Measurements from ENCODE around the gene PI16. TPM values are rescaled to one million over a fixed set of nuclear protein-coding genes. Genes with fewer than 3 reads are reported as not detected.
"Not testable (repeated sequence)": the region's sequence is repeated elsewhere in the genome, so short reads cannot be mapped to it uniquely, and the experiment has no call there.

Gene PI16
- total and polyA plus RNA-seq, 2 donors (not counting 3 experiments of a cell fraction or from before 2014, with no cell fraction given): 0.14 TPM; not detected in 1

- H3K4me2 ChIP-seq (ENCODE audit: insufficient read depth, low read length): no peak overlapping the region
- CTCF ChIA-PET: interaction anchor here (1.9 to 2.2 kb wide), 2 partner anchors 32 to 61 kb away, joined by 5 to 6 read pairs; partner anchors contain the start of gene C6orf89
- no peak overlapping the region for H2AFZ ChIP-seq (ENCODE audit: low read depth, low read length)
- H3K4me3 ChIP-seq (replicated peaks in 1 of 3; ENCODE audit: insufficient read depth in 1 of 3, low read depth in 1 of 3, low read length in 3 of 3): no peak overlapping the region
- H3K27me3 ChIP-seq (ENCODE audit: control insufficient read depth in 2 of 2, insufficient read depth in 2 of 2, low read length in 2 of 2): no peaks in the 10 kb centered on the region
- TF ChIP-seq POLR2AphosphoS5 (IDR thresholded peaks at IDR 0.05; ENCODE audit: insufficient read depth, low read depth, low read length): no peak
- no peak for TF ChIP-seq MYC (IDR thresholded peaks at IDR 0.05; ENCODE audit: low read depth, low read length)
- TF ChIP-seq JUN (IDR thresholded peaks at IDR 0.05; ENCODE audit: borderline replicate concordance, insufficient read depth, insufficient read length, low read depth): no peak
- no peaks in the 10 kb centered on the region for H3K79me2 ChIP-seq (ENCODE audit: control insufficient read depth, insufficient read depth, low read length)
- no peak overlapping the region for H3K27ac ChIP-seq (ENCODE audit: insufficient read depth, low read depth, low read length)
- DNase-seq (ENCODE audit: low read depth, low spot score) (no peak), FAIRE-seq (no peak)
- no peak overlapping the region for H3K9ac ChIP-seq (replicated peaks; ENCODE audit: extremely low read depth, insufficient read depth, low read length)
- POLR2A ChIA-PET: no interaction called here
- dilution Hi-C loops (cut with MboI; ENCODE audit: extremely low pct_ligation_motif_present, low sequenced_read_pairs): no loop called here
- intact Hi-C loops (cut with micrococcal nuclease): no loop called here
- H3K4me1 ChIP-seq (ENCODE audit: control insufficient read depth, extremely low read depth, insufficient read depth, low read length): peaks cover 13% of the 10 kb centered on the region
- no peaks in the 10 kb centered on the region for H3K36me3 ChIP-seq (ENCODE audit: control insufficient read depth in 2 of 2, extremely low read depth in 1 of 2, insufficient read depth in 2 of 2, low read length in 2 of 2)
- no peaks in the 10 kb centered on the region for H3K9me1 ChIP-seq (replicated peaks; ENCODE audit: control insufficient read depth, extremely low read depth, insufficient read depth, low read length)
- no peaks in the 10 kb centered on the region for H4K20me1 ChIP-seq (replicated peaks; ENCODE audit: control insufficient read depth, extremely low read depth, insufficient read depth, low read length)
- BruUV-seq (replicated peaks): no TSS peak
- no peaks in the 10 kb centered on the region for H3K9me3 ChIP-seq (replicated peaks; ENCODE audit: control insufficient read depth, insufficient read depth, low read length)
Measured at GRCh38 chr6:36946526-36946925, 8.0 kb upstream of the PI16 start.

DNA sequence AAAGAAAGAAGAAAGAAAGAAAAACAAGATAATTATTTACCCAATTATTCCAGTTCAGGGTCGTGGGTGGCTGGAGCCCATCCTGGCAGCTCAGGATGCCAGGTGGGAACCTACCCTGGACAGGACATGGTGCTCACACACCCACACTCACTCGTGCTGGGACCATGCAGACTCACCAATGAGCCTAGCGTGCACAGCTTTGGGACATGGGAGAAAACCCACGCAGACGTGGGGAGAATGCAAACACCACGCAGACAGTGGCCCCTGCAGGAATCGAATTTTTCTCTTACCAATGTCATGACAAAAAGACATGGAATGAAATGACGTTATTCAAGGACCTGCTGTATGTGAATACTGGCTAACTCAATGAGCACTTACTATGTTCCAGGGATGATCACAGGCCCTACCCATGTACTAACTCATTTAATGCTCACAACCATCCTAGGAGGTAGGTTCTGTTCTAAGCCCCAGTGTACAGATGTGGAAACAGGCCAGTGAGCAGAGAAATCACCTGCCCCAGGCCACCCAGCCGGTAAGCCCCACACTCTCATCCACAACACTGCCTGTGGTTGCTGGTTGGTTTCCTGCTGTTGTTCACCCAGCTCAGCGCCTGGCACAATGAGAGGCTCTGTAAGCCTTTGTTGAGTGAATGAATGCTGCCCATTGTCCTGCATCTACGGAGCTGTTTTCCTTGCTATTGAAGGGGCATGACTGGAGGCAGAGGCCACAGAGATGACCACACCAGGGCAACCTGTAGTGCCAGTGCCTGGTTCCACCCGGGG is 6.8 kb upstream of the PI16 start:
- H3K9ac ChIP-seq (replicated peaks; ENCODE audit: extremely low read depth, insufficient read depth, low read length): no peak overlapping the region
- intact Hi-C loops (cut with micrococcal nuclease): no loop called here
- no peaks in the 10 kb centered on the region for H3K79me2 ChIP-seq (ENCODE audit: control insufficient read depth, insufficient read depth, low read length)
- no peaks in the 10 kb centered on the region for H3K9me3 ChIP-seq (replicated peaks; ENCODE audit: control insufficient read depth, insufficient read depth, low read length)
- no peak for FAIRE-seq
- H3K4me3 ChIP-seq (replicated peaks in 1 of 3; ENCODE audit: insufficient read depth in 1 of 3, low read depth in 1 of 3, low read length in 3 of 3): no peak overlapping the region
- no peak overlapping the region for H3K4me2 ChIP-seq (ENCODE audit: insufficient read depth, low read length)
- TF ChIP-seq, protein P1, sequence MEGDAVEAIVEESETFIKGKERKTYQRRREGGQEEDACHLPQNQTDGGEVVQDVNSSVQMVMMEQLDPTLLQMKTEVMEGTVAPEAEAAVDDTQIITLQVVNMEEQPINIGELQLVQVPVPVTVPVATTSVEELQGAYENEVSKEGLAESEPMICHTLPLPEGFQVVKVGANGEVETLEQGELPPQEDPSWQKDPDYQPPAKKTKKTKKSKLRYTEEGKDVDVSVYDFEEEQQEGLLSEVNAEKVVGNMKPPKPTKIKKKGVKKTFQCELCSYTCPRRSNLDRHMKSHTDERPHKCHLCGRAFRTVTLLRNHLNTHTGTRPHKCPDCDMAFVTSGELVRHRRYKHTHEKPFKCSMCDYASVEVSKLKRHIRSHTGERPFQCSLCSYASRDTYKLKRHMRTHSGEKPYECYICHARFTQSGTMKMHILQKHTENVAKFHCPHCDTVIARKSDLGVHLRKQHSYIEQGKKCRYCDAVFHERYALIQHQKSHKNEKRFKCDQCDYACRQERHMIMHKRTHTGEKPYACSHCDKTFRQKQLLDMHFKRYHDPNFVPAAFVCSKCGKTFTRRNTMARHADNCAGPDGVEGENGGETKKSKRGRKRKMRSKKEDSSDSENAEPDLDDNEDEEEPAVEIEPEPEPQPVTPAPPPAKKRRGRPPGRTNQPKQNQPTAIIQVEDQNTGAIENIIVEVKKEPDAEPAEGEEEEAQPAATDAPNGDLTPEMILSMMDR (IDR thresholded peaks at IDR 0.05; ENCODE audit: extremely low read depth in 1 of 2, insufficient read depth in 1 of 2, low read depth in 1 of 2, low read length in 2 of 2): no peak
- TF ChIP-seq, protein P2, sequence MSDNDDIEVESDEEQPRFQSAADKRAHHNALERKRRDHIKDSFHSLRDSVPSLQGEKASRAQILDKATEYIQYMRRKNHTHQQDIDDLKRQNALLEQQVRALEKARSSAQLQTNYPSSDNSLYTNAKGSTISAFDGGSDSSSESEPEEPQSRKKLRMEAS (IDR thresholded peaks at IDR 0.05; ENCODE audit: insufficient read depth, insufficient read length): no peak
- TF ChIP-seq JUN (IDR thresholded peaks at IDR 0.05; ENCODE audit: borderline replicate concordance, insufficient read depth, insufficient read length, low read depth) (no peak), FOS (IDR thresholded peaks at IDR 0.05; ENCODE audit: borderline replicate concordance, insufficient read depth, low read length) (no peak), POLR2A (IDR thresholded peaks at IDR 0.05; ENCODE audit: low read depth, low read length) (no peak)
- POLR2A ChIA-PET: no interaction called here
- no peaks in the 10 kb centered on the region for H3K9me1 ChIP-seq (replicated peaks; ENCODE audit: control insufficient read depth, extremely low read depth, insufficient read depth, low read length)
- H3K36me3 ChIP-seq (ENCODE audit: control insufficient read depth in 2 of 2, extremely low read depth in 1 of 2, insufficient read depth in 2 of 2, low read length in 2 of 2): no peaks in the 10 kb centered on the region
- H3K27me3 ChIP-seq (ENCODE audit: control insufficient read depth in 2 of 2, insufficient read depth in 2 of 2, low read length in 2 of 2): no peaks in the 10 kb centered on the region
- CTCF ChIA-PET: interaction anchor here (1.0 to 2.2 kb wide), 3 partner anchors 14 to 62 kb away, joined by 3 to 6 read pairs (median 5); partner anchors contain the start of gene C6orf89
- H3K4me1 ChIP-seq (ENCODE audit: control insufficient read depth, extremely low read depth, insufficient read depth, low read length): peaks cover 13% of the 10 kb centered on the region
- no peaks in the 10 kb centered on the region for H4K20me1 ChIP-seq (replicated peaks; ENCODE audit: control insufficient read depth, extremely low read depth, insufficient read depth, low read length)
- no TSS peak for BruUV-seq (replicated peaks)
- no peak overlapping the region for H2AFZ ChIP-seq (ENCODE audit: low read depth, low read length)
- dilution Hi-C loops (cut with MboI; ENCODE audit: extremely low pct_ligation_motif_present, low sequenced_read_pairs): no loop called here
- no peak for DNase-seq (ENCODE audit: low read depth, low spot score)
- no peak overlapping the region for H3K27ac ChIP-seq (ENCODE audit: insufficient read depth, low read depth, low read length)

- ChIA-PET POLR2A (interaction anchor here (1.8 kb wide), 1 partner anchor 37 kb away, joined by 6 read pairs; the partner anchor contains the start of gene MTCH1), CTCF (interaction anchor here (0.6 to 1.6 kb wide), 6 partner anchors 30 to 167 kb away, joined by 3 to 8 read pairs (median 3); no protein-coding TSS in a partner anchor)
- H3K9me1 ChIP-seq (replicated peaks; ENCODE audit: control insufficient read depth, extremely low read depth, insufficient read depth, low read length); DNase-seq (ENCODE audit: low read depth, low spot score); H4K20me1 ChIP-seq (replicated peaks; ENCODE audit: control insufficient read depth, extremely low read depth, insufficient read depth, low read length); H3K9me3 ChIP-seq (replicated peaks; ENCODE audit: control insufficient read depth, insufficient read depth, low read length); H3K27me3 ChIP-seq (ENCODE audit: control insufficient read depth in 2 of 2, insufficient read depth in 2 of 2, low read length in 2 of 2); H3K36me3 ChIP-seq (ENCODE audit: control insufficient read depth in 2 of 2, extremely low read depth in 1 of 2, insufficient read depth in 2 of 2, low read length in 2 of 2); FAIRE-seq; H3K4me3 ChIP-seq (replicated peaks in 1 of 3; ENCODE audit: insufficient read depth in 1 of 3, low read depth in 1 of 3, low read length in 3 of 3); H3K79me2 ChIP-seq (ENCODE audit: control insufficient read depth, insufficient read depth, low read length); dilution Hi-C loops (cut with MboI; ENCODE audit: extremely low pct_ligation_motif_present, low sequenced_read_pairs); intact Hi-C loops (cut with micrococcal nuclease): not testable (repeated sequence)
- H3K27ac ChIP-seq (ENCODE audit: insufficient read depth, low read depth, low read length): peak overlapping the region; percentile 96
- TSS peak; percentile 64 for BruUV-seq (replicated peaks)
- H3K4me1 ChIP-seq (ENCODE audit: control insufficient read depth, extremely low read depth, insufficient read depth, low read length): peaks cover 13% of the 10 kb centered on the region
- H2AFZ ChIP-seq (ENCODE audit: low read depth, low read length): peak overlapping the region; percentile 87
- H3K4me2 ChIP-seq (ENCODE audit: insufficient read depth, low read length): peak overlapping the region; percentile 71
- H3K9ac ChIP-seq (replicated peaks; ENCODE audit: extremely low read depth, insufficient read depth, low read length): peak overlapping the region; percentile 59
Measured at GRCh38 chr6:36949076-36949475, 5.5 kb upstream of the PI16 start.
